CD4-positive, alpha-beta T cell (primary cell): Measurements from ENCODE around the gene TPCN1. TPM values are rescaled to one million over a fixed set of nuclear protein-coding genes. Genes with fewer than 3 reads are reported as not detected.

ENCODE experiments used
- ATAC-seq: fragments of 200-7000 bp; cut with Tn5 transposase; one replicate; pipeline ENCODE4 v1.10.0; 2022; ENCODE audit warnings: mild to moderate bottlenecking; ENCODE audit not compliant: poor library complexity
- CTCF ChIA-PET: fragments of 350-600 bp; sonication (Branson Sonifier 250); formaldehyde crosslinking; loops from one replicate; lab custom pipeline; 2021; ENCODE audit warnings: antibody characterized with exemption, inconsistent platforms; lab: Charles Lee
- POLR2A ChIA-PET: fragments of 350-600 bp; sonication (Branson Sonifier 250); formaldehyde crosslinking; loops from one replicate; lab custom pipeline; 2021; ENCODE audit warnings: antibody characterized with exemption, inconsistent platforms; lab: Charles Lee
- DNase-seq, 14 experiments: peaks; one replicate each; pipeline ENCODE4 v3.0.0-alpha.2; 2013 to 2020; ENCODE audit warnings: mixed read lengths in 2 of 14
- H3K27ac ChIP-seq, 2 donors: one replicate each; pipeline versions ENCODE4 v1.5.1 to v1.7.0; 2013; ENCODE audit warnings: low read length in 2 of 2, low read depth in 1 of 2, mild to moderate bottlenecking in 1 of 2
- H3K27me3 ChIP-seq, 2 experiments: 1 replicate in 1 of 2; 2 replicates in 1 of 2; pipeline versions ENCODE4 v1.6.1 to v1.7.0; 2013; ENCODE audit warnings: low read length in 2 of 2, control low read depth in 1 of 2, mild to moderate bottlenecking in 1 of 2, moderate library complexity in 1 of 2; ENCODE audit not compliant: insufficient read depth in 2 of 2, control insufficient read depth in 1 of 2
- H3K36me3 ChIP-seq: one replicate; pipeline ENCODE4 v1.6.1; 2013; ENCODE audit warnings: low read length, control low read depth; ENCODE audit not compliant: insufficient read depth
- H3K4me1 ChIP-seq: one replicate; pipeline ENCODE4 v1.6.1; 2013; ENCODE audit warnings: low read length, control low read depth; ENCODE audit not compliant: insufficient read depth
- H3K4me3 ChIP-seq: one replicate; pipeline ENCODE4 v1.5.1; 2013; ENCODE audit warnings: mild to moderate bottlenecking, low read length, moderate library complexity
- H3K9me3 ChIP-seq, 2 experiments: 1 replicate in 1 of 2; 2 replicates in 1 of 2; pipeline versions ENCODE4 v1.6.1 to v1.7.0; 2013; ENCODE audit warnings: low read length in 2 of 2, mild to moderate bottlenecking in 2 of 2, control low read depth in 1 of 2, moderate library complexity in 1 of 2; ENCODE audit not compliant: control insufficient read depth in 1 of 2, insufficient read depth in 1 of 2
- H3K27ac Mint-ChIP-seq: one replicate; pipeline ENCODE4 v1.8.0; 2020; ENCODE audit warnings: mixed read lengths
- H3K27me3 Mint-ChIP-seq: one replicate; pipeline ENCODE4 v1.8.0; 2021; ENCODE audit warnings: mixed read lengths
- H3K36me3 Mint-ChIP-seq: one replicate; pipeline ENCODE4 v1.8.0; 2021; ENCODE audit warnings: low read depth, mixed read lengths
- H3K4me1 Mint-ChIP-seq: one replicate; pipeline ENCODE4 v1.8.0; 2021; ENCODE audit warnings: low read depth, mixed read lengths
- H3K4me3 Mint-ChIP-seq: one replicate; pipeline ENCODE4 v1.8.0; 2020; ENCODE audit warnings: mild to moderate bottlenecking, mixed read lengths
- H3K9me3 Mint-ChIP-seq: one replicate; pipeline ENCODE4 v1.8.0; 2020; ENCODE audit warnings: mixed read lengths
- CTCF ChIP-seq: fragments of 200-600 bp; IDR thresholded peaks from one replicate; pipeline ENCODE4 v1.8.0; 2022; ENCODE audit warnings: antibody characterized with exemption, mild to moderate bottlenecking
- intact Hi-C, 2 experiments: fragments of 100-400 bp; cut with DNase I in 1 of 2; cut with micrococcal nuclease in 1 of 2; formaldehyde crosslinking; loops; one replicate each; pipeline versions ENCODE4 v1.15.1 to v1.9.0; 2023 to 2025; cut with DNase I, micrococcal nuclease
- polyA plus RNA-seq, 2 donors: library from polyadenylated mRNA; unstranded; fragments of 120-200 nt; gene quantifications; one replicate each; pipeline ENCODE4 v1.2.1, GENCODE V29; 2013
- total RNA-seq, 174 experiments: library from RNA in 2 of 174; stranded (reverse) in 2 of 174; gene quantifications; one replicate each; pipeline ENCODE4 v1.2.3 and lab custom pipeline; 2021 to 2026

Gene TPCN1
- total RNA-seq = 10 to 100 TPM; 52.4 to 59.7 TPM
- 24.5 TPM for polyA plus RNA-seq (2013, experiment 1 of 2)
- polyA plus RNA-seq (2013, experiment 2 of 2) = 32.8 TPM
- total RNA-seq (lab: John Stamatoyannopoulos, UW) = 10.9 to 142 (median 54.9) reads per million in 172 experiments

- CTCF ChIA-PET = interaction anchor here (1.2 to 3.6 kb wide), 3 partner anchors 12 to 114 kb away, joined by 3 to 17 read pairs (median 4); partner anchors contain the start of gene SLC8B1
- DNase-seq (peak; percentile 97 to 100 (median 98)), ATAC-seq (peak; percentile 91)
- H3K9me3 Mint-ChIP-seq = no peaks in the 10 kb centered on the region
- peak within 1 kb of the TSS; percentile 92 for H3K4me3 Mint-ChIP-seq
- Histone ChIP-seq H3K27ac (peak within 1 kb of the TSS; percentile 61 to 74), H3K4me3 (peak within 1 kb of the TSS; percentile 91), H3K36me3 (peaks cover under 1% of the 10 kb centered on the region), H3K9me3 (no peaks in the 10 kb centered on the region), H3K4me1 (peaks cover 45% of the 10 kb centered on the region), H3K27me3 (no peaks in the 10 kb centered on the region)
- intact Hi-C loops = loop anchor here (2.0 to 5.0 kb wide), 4 partner anchors 34 to 136 kb away; partner anchors contain the start of genes DDX54 (in 2 of the 2), RITA1 (in 2 of the 2) and PLBD2 (in 1 of the 2)
- TF ChIP-seq CTCF = no peak
- H3K36me3 Mint-ChIP-seq = peaks cover 11% of the 10 kb centered on the region
- peak within 1 kb of the TSS; percentile 77 for H3K27ac Mint-ChIP-seq
- POLR2A ChIA-PET = interaction anchor here (0.6 to 3.7 kb wide), 16 partner anchors 8 to 243 kb away, joined by 3 to 27 read pairs (median 6); partner anchors contain the start of genes DDX54, OAS2, RITA1 and SLC8B1
- H3K27me3 Mint-ChIP-seq = no peaks in the 10 kb centered on the region
- peaks cover 47% of the 10 kb centered on the region for H3K4me1 Mint-ChIP-seq
These were observed at the start of gene TPCN1 for GRCh38 chr12:113221181-113221996. Gene TPCN1, plus strand, starts transcription at chr12:113221464. Its CDS starts 5,389 bp downstream, at chr12:113226853.

DNA sequence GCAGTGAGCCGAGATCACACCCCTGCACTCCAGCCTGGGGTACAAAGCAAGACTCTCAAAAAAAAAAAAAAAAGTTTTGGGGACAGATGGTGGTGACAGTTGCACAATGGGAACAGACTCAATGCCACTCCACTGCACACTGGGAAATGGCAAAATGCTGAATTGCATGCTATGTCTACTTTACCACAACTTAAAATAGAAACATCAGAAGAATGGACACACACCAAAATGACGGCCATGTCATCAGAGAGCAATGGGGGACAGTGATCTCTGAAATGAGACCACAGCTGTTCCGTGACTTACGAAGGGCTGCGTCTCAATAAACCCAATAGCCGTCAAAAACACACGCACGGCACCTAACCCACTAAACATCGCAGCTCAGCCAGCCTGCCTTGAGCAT lies 49.7 kb upstream of the TPCN1 start:
- DNase-seq = no peak
- CTCF ChIA-PET = interaction anchor here (0.9 to 1.2 kb wide), 2 partner anchors 123 to 179 kb away, joined by 3 read pairs; no protein-coding TSS in a partner anchor
- H3K36me3 ChIP-seq = peaks cover 91% of the 10 kb centered on the region
- H3K4me3 ChIP-seq = no peak overlapping the region
- Mint-ChIP-seq H3K36me3 (peaks cover 90% of the 10 kb centered on the region), H3K4me3 (no peak overlapping the region), H3K27me3 (no peaks in the 10 kb centered on the region), H3K9me3 (no peaks in the 10 kb centered on the region), H3K4me1 (no peaks in the 10 kb centered on the region), H3K27ac (no peak overlapping the region)
- H3K4me1 ChIP-seq = no peaks in the 10 kb centered on the region
- H3K9me3 ChIP-seq = no peaks in the 10 kb centered on the region
- H3K27me3 ChIP-seq = no peaks in the 10 kb centered on the region
- intact Hi-C loops = loop anchor here (5.0 kb wide), 4 partner anchors 34 to 269 kb away; partner anchors contain the start of gene RASAL1 (in 1 of the 2)
- H3K27ac ChIP-seq = no peak overlapping the region
- TF ChIP-seq CTCF = no peak
- no peak for ATAC-seq
- POLR2A ChIA-PET = no interaction called here

- intact Hi-C loops = loop anchor here (5.0 kb wide), 4 partner anchors 35 to 270 kb away; partner anchors contain the start of gene RASAL1 (in 1 of the 2)
- ATAC-seq = no peak
These were observed 49.1 kb upstream of the TPCN1 start for GRCh38 chr12:113172185-113172584.

More at GRCh38 chr12:113172185-113172584, 49.1 kb upstream of the TPCN1 start:
- H3K4me3 ChIP-seq = no peak overlapping the region
- no peak for TF ChIP-seq CTCF
- CTCF ChIA-PET = interaction anchor here (1.2 kb wide), 1 partner anchor 179 kb away, joined by 3 read pairs; no protein-coding TSS in a partner anchor
- POLR2A ChIA-PET = no interaction called here
- H3K9me3 Mint-ChIP-seq = no peaks in the 10 kb centered on the region
- no peaks in the 10 kb centered on the region for H3K4me1 ChIP-seq
- no peaks in the 10 kb centered on the region for H3K9me3 ChIP-seq
- H3K27me3 ChIP-seq = no peaks in the 10 kb centered on the region
- peaks cover 90% of the 10 kb centered on the region for H3K36me3 Mint-ChIP-seq
- H3K27ac Mint-ChIP-seq = no peak overlapping the region
- no peak overlapping the region for H3K27ac ChIP-seq
- no peaks in the 10 kb centered on the region for H3K4me1 Mint-ChIP-seq
- H3K36me3 ChIP-seq = peaks cover 93% of the 10 kb centered on the region
- H3K4me3 Mint-ChIP-seq = no peak overlapping the region
- H3K27me3 Mint-ChIP-seq = no peaks in the 10 kb centered on the region
- DNase-seq = no peak
